Natural killer cell treated with Interleukin-12 subunit alpha and Interleukin-12 subunit beta and Interleukin-15 and Interleukin-18, amount 100 ng/mL, for 72 hours (primary cell): ENCODE data around the gene TMEM38B. TPM values are rescaled to one million over a fixed set of nuclear protein-coding genes. Genes with fewer than 3 reads are reported as not detected.
A peak's percentile ranks its signal among the peaks of the same experiment; 100 is the strongest.

ENCODE experiments used
- ATAC-seq, 2 donors: fragments of 150-1000 bp; cut with Tn5 transposase in 1 of 2; sonication (Bioruptor Pico), chemical (Tn5 transposase) in 1 of 2; 2 replicates each; pipeline ENCODE4 v1.10.0; 2021
- DNase-seq: peaks from one replicate; pipeline ENCODE4 v3.0.0; 2022; ENCODE audit warnings: low spot score
- H3K27ac Mint-ChIP-seq, 2 donors: 1 replicate in 1 of 2; 2 replicates in 1 of 2; pipeline ENCODE4 v1.8.0; 2022; ENCODE audit warnings: mixed read lengths in 2 of 2, mild to moderate bottlenecking in 1 of 2, moderate library complexity in 1 of 2
- H3K27me3 Mint-ChIP-seq, 2 donors: 1 replicate in 1 of 2; 2 replicates in 1 of 2; pipeline ENCODE4 v1.8.0; 2022; ENCODE audit warnings: mixed read lengths in 2 of 2
- H3K36me3 Mint-ChIP-seq: one replicate; pipeline ENCODE4 v1.8.0; 2022; ENCODE audit warnings: mixed read lengths
- H3K4me1 Mint-ChIP-seq, 2 donors: 1 replicate in 1 of 2; 2 replicates in 1 of 2; pipeline ENCODE4 v1.8.0; 2022; ENCODE audit warnings: low read depth in 2 of 2, mixed read lengths in 2 of 2, mild to moderate bottlenecking in 1 of 2
- H3K4me3 Mint-ChIP-seq: one replicate; pipeline ENCODE4 v1.8.0; 2022; ENCODE audit warnings: mixed read lengths
- H3K9me3 Mint-ChIP-seq: 2 replicates; pipeline ENCODE4 v1.8.0; 2022; ENCODE audit warnings: mixed read lengths
- total RNA-seq, 2 donors: library from RNA; stranded (reverse); gene quantifications; one replicate each; pipeline ENCODE4 v1.2.3, GENCODE V29; 2022

TMEM38B gene, protein sequence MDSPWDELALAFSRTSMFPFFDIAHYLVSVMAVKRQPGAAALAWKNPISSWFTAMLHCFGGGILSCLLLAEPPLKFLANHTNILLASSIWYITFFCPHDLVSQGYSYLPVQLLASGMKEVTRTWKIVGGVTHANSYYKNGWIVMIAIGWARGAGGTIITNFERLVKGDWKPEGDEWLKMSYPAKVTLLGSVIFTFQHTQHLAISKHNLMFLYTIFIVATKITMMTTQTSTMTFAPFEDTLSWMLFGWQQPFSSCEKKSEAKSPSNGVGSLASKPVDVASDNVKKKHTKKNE
- total RNA-seq: 10 to 100 TPM; 13.7 TPM

DNA sequence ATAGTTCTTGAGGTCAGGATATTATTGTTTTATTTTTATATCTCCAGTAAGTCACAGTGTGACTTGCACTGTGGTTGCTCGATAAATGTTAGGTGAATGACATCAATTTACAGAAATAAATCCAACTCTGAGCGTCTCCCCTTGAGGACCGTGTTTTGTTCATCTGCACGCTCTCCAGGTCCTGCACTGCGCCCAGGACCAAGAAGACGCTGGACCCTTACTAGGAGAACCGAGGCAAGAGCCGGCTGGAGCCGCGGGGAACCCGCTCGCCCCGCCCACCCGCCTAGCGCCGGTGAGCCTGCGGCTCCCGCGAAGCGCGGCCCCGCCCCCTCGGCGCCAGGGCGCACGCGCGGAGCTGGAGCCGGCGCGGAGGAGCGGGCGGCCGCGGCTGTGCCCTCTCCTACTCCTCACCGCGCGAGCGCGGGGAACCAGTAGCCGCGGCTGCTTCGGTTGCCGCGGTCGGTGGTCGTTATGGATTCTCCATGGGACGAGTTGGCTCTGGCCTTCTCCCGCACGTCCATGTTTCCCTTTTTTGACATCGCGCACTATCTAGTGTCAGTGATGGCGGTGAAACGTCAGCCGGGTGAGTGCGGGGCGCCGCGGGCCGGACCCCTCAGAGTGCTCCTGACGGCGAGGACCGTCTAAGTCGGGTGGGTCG lies at the start of gene TMEM38B:
Gene TMEM38B (plus strand): TSS at position 352 of the 658 bp plus-strand sequence. CDS start 120 bp downstream, at position 472.
- Mint-ChIP-seq H3K4me1 (peaks cover 16 to 19% of the 10 kb centered on the region in 2 donors), H3K27ac (peak within 1 kb of the TSS; percentile 24 to 34), H3K4me3 (peak within 1 kb of the TSS; percentile 87), H3K27me3 (peaks cover 18 to 29% of the 10 kb centered on the region in 2 donors), H3K9me3 (no peaks in the 10 kb centered on the region), H3K36me3 (no peaks in the 10 kb centered on the region)
- DNase-seq (peak; percentile 87), ATAC-seq (peak; percentile 94 to 95)

DNA sequence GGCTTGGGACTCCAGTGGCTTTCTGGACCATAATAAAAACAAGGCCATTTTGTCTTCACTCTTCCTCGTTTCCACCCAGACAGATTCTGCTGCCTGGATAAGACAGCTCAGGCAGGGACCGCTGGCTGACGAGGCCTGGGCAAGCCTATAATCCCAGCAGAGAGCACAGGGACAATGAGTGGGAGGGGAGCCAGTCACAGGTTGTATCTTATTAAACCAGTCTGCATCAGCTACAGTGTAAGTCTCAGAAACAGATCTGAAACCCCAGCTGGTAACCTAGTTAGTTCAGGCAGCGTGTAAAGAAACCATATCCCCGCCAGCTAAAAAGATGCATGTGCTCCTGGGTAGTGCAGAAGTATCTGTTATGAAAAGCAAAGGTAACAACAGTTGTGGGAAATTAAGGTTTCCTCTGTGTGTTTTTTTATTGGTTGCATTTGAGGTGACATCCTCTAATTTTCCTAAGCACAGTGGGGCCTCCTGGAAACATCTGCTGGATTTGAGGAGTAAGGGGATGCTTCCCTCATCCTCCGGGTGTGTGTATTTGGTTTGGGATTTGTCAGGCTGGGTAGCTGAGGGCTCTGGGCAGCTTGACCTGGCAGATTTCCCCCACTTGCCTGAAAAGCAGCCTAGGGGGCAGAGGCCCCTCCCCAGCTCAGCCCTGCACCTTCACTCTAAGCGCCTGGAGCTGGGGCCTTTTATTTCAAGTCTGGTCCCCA lies 47.3 kb upstream of the TMEM38B start:
- Mint-ChIP-seq H3K9me3 (no peaks in the 10 kb centered on the region), H3K27me3 (no peaks in the 10 kb centered on the region), H3K27ac (no peak overlapping the region), H3K4me1 (no peaks in the 10 kb centered on the region), H3K36me3 (no peaks in the 10 kb centered on the region), H3K4me3 (no peak overlapping the region)
- ATAC-seq (no peak), DNase-seq (no peak)

DNA sequence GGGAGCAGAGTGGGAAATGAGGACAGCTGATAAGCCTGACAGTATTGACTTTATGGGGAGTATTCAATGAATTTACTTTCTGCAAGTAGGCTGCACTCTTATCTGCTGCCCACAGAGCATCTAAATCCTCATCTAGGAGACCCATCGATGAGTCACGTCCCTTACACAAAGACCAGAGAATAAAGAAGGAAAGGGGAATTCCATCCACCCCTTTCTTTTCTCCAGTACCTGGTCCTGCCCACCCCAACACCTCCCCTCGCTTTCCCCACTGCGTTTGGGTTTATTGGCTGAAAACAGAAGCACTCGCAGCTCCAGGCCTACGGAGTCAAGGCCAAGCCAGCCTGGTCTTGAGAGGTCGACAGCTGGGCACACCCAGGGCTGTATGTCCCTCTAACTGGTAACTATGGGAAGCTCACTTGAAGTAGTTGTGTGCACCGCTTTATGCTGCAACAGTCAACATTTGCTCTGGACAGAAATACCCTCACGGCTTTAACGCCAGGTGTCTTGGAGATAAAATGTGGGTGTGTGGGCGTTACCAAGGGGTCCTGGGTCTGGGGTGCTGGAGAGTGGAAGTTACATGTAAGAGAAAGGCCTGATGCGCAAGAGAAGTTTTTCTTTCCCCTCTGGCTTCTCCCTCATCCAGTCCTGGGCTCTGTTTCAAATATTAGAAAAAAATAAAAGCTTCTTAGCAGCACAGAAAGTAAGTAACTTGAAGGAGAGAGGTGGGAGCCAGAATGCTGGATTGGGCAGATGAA lies 46.6 kb upstream of the TMEM38B start:
- H3K36me3 Mint-ChIP-seq: no peaks in the 10 kb centered on the region
- H3K4me3 Mint-ChIP-seq: no peak overlapping the region
- H3K27me3 Mint-ChIP-seq: no peaks in the 10 kb centered on the region
- H3K9me3 Mint-ChIP-seq: no peaks in the 10 kb centered on the region
- no peak overlapping the region for H3K27ac Mint-ChIP-seq
- no peaks in the 10 kb centered on the region for H3K4me1 Mint-ChIP-seq
- no peak for ATAC-seq
- no peak for DNase-seq

DNA sequence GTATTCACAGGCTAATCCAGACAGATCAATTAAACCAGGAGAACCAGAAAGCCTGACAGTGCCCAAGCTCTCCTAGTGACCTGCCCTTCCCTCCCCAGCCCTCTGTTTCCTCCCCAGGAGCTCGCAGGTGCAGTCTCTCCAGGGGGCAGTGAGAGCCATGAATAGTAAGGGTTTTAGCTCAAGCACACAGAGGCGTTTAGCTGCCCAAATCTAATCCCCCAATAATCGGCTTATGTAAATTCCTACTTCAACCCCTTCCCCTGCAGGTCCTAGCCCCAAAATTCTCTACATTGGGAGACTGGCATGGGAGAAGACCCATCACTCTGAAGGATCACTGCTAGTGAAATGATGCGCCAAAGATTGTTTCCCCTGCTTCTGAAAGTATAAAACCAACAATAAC lies 42.5 kb upstream of the TMEM38B start:
- Mint-ChIP-seq H3K9me3 (no peaks in the 10 kb centered on the region), H3K27ac (no peak overlapping the region), H3K36me3 (no peaks in the 10 kb centered on the region), H3K4me1 (peaks cover 4 to 5% of the 10 kb centered on the region in 2 donors), H3K4me3 (no peak overlapping the region), H3K27me3 (peaks cover 14 to 19% of the 10 kb centered on the region in 2 donors)
- DNase-seq: no peak
- ATAC-seq: no peak

DNA sequence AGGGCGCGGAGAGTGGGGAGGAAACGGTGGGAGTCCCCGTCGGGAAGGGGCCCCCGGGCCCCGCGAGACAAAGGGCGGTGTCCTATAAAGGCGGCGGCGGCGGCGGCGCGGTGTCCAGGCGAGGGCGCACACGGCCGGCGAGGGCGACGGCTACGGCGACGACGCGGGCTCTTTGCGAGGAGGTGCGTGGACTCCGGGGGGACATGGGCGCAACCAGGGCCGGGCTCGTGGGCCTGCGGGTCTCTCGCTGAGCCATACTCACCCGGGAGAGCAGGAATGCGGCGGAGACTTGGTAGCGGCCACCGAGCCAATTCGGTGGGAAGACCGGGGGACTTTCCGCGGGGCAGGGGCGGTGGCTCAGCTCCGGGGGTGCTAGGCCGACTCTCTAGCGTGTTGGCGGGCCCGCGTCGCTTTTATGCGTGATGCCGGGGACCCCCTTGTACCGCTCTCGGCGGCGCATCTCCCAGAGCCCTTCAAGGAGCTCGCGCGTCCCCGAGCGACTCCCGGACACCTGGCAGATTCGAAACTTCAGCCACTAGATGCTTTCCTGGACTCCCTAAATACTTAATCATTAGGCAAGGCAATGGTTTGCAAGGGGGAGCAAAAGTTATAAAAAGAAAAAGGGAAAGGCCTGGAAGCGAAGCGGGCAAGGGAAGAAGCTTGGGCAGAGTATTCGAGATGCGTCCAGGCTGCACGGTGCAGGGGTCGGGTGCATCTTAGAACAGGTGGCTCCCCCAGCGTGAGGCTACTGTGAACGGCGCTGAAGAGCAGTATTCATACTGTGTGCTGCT lies 38.0 kb upstream of the TMEM38B start:
- peak; percentile 41 to 52 for ATAC-seq
- no peaks in the 10 kb centered on the region for H3K9me3 Mint-ChIP-seq
- H3K4me3 Mint-ChIP-seq: peak overlapping the region; percentile 39
- H3K4me1 Mint-ChIP-seq: peaks cover 4 to 5% of the 10 kb centered on the region in 2 donors
- peaks cover 33 to 41% of the 10 kb centered on the region in 2 donors for H3K27me3 Mint-ChIP-seq
- no peaks in the 10 kb centered on the region for H3K36me3 Mint-ChIP-seq
- H3K27ac Mint-ChIP-seq: no peak overlapping the region
- DNase-seq: no peak

DNA sequence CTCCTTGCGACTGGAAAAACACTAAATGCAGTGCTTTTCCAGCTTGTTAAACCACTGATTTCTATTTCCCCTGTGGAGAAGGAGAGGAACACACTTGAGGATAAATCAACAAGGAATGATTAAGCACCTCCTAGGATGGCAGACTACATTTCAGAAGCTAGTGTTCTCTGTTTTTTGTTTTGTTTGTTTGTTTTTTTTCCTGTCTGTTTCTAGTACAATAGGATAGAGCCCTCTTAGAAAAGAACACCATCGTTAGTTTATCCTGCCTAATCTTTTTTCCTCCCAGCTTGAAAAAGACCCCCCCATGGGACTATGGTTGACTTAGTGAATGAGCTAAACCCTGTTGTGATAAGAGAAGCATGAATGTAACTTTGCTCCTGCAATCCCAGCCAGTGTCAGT lies 36.0 kb upstream of the TMEM38B start:
- Mint-ChIP-seq H3K4me1 (peaks cover 4 to 5% of the 10 kb centered on the region in 2 donors), H3K27me3 (peaks cover 33 to 41% of the 10 kb centered on the region in 2 donors), H3K4me3 (no peak overlapping the region), H3K36me3 (no peaks in the 10 kb centered on the region), H3K9me3 (no peaks in the 10 kb centered on the region), H3K27ac (no peak overlapping the region)
- ATAC-seq: no peak
- DNase-seq: no peak

DNA sequence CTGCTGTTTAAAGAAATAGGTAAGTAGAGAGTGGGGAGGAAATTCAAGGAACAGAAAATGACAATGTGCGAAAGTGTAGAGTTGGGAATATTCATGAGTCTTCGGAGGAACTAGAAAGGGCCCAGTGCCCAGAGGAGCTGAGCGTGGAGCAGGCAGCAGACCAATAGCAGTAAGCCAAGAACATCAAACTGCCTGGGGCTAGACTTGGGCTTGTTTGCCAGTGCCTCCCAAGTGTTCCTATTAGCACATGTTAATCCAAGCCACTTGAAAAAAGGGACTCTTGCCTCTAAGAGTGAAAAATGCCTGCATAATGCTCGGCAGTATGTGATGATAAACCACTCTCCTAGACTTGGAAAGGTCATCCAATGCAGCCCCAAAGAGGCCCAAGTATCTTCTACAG lies 33.3 kb upstream of the TMEM38B start:
- Mint-ChIP-seq H3K4me3 (no peak overlapping the region), H3K4me1 (peaks cover 4 to 5% of the 10 kb centered on the region in 2 donors), H3K27ac (no peak overlapping the region), H3K27me3 (peaks cover 24 to 26% of the 10 kb centered on the region in 2 donors), H3K9me3 (no peaks in the 10 kb centered on the region), H3K36me3 (no peaks in the 10 kb centered on the region)
- ATAC-seq (no peak), DNase-seq (no peak)

DNA sequence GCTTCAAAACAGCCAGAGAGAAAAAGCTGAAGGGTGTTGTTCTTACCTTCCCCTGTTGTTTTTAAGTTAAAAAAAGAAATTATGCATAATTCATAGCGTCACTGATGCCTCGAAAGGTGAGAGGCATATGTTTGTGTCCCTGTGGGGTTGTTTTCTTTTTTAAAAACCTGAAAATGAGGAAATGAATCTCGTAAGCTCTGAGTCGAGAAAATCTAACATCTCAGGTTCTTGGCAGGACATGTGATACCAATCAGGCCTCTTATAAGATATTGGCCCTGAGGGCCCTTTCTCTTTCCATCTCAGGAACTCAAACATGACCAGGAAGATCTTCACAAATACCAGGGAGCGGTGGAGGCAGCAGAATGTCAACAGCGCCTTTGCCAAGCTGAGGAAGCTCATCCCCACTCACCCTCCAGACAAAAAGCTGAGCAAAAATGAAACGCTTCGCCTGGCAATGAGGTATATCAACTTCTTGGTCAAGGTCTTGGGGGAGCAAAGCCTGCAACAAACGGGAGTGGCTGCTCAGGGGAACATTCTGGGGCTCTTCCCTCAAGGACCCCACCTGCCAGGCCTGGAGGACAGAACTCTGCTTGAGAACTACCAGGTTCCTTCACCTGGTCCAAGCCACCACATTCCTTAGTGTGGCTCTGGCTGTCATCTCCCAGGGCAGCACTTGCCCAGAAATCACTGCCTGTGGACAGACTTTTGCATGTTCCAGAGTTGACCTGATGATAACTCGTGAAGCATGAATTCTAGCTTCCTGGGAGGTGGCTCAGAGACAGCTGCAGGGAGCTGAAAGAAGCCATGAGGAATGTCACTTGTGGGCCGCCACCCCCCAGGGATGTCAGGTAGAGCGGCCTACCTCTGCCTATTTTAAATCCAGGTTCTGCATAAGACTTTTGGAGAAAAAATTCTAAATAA lies 31.9 kb upstream of the TMEM38B start, which contains the start of gene TAL2:
Gene TAL2 (plus strand): TSS at position 274 of the 921 bp plus-strand sequence. CDS start 40 bp downstream, at position 314.
- no peak within 1 kb of the TSS for H3K4me3 Mint-ChIP-seq
- ATAC-seq (no peak), DNase-seq (no peak)
- peaks cover 20 to 23% of the 10 kb centered on the region in 2 donors for H3K27me3 Mint-ChIP-seq
- H3K4me1 Mint-ChIP-seq: no peaks in the 10 kb centered on the region
- no peak within 1 kb of the TSS for H3K27ac Mint-ChIP-seq
- no peaks in the 10 kb centered on the region for H3K36me3 Mint-ChIP-seq
- H3K9me3 Mint-ChIP-seq: no peaks in the 10 kb centered on the region

DNA sequence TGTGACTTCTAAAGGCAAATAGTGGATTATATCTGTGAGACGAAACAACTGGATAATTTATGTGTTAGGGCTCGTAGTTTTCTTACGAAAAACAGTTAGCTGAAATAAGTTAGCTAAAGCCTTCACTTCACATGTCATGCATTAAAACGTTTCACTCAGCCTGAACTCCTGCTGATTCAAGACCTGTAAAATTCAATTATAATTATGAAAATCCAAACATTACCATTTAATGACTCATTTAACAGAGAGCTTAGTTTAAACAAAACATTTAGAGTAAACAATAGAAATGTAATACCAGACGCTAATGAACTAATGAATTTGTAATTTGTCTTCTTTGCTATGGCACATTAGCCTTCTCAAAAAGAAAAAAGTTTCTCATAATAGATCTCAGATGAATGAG lies 30.4 kb upstream of the TMEM38B start:
- no peaks in the 10 kb centered on the region for H3K9me3 Mint-ChIP-seq
- no peak overlapping the region for H3K27ac Mint-ChIP-seq
- ATAC-seq (no peak), DNase-seq (no peak)
- peaks cover 15 to 19% of the 10 kb centered on the region in 2 donors for H3K27me3 Mint-ChIP-seq
- no peaks in the 10 kb centered on the region for H3K36me3 Mint-ChIP-seq
- no peaks in the 10 kb centered on the region for H3K4me1 Mint-ChIP-seq
- H3K4me3 Mint-ChIP-seq: no peak overlapping the region

DNA sequence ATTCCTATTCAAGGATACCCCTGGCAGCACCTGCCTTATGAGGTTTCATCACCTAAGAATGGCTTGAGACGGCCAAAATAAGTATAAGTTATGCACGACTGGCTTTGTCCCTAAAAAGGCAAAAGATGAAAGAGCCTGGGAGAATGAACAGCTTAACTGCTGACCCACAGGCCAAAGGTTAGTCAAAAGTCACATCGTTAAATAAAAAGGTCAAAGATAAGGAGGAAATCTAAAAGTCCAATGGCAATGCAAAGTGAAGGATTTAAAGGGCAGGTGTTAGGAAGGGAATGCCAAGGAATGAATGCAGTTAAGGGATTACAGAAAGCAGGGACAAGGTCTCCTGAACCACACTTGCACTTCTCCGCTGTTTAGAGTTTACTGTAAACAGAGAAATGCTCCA lies 26.5 kb upstream of the TMEM38B start:
- no peak overlapping the region for H3K27ac Mint-ChIP-seq
- peaks cover 18 to 30% of the 10 kb centered on the region in 2 donors for H3K27me3 Mint-ChIP-seq
- no peaks in the 10 kb centered on the region for H3K36me3 Mint-ChIP-seq
- H3K4me3 Mint-ChIP-seq: no peak overlapping the region
- no peak for DNase-seq
- no peaks in the 10 kb centered on the region for H3K4me1 Mint-ChIP-seq
- no peak for ATAC-seq
- H3K9me3 Mint-ChIP-seq: no peaks in the 10 kb centered on the region

DNA sequence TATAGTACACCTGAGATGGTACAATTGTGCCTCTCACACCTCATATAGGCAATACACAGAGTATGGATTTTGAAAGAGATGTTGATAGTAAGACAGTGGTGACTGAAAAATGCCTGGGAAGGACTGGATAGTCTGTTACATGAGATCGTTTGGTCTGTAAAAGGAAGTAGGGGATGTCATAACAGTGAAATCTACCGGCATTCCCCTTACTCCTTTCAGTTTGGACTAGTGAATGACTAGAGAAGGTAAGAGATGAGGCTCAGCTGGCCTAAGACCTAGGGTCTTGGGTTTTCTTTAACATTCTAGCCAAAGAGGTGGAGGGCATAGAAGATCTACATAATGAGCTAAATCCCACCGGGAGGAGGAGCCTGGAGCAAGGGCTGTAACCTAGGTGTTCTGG lies 24.0 kb upstream of the TMEM38B start:
- no peaks in the 10 kb centered on the region for H3K9me3 Mint-ChIP-seq
- no peaks in the 10 kb centered on the region for H3K4me1 Mint-ChIP-seq
- no peak overlapping the region for H3K27ac Mint-ChIP-seq
- no peak for ATAC-seq
- H3K4me3 Mint-ChIP-seq: no peak overlapping the region
- H3K27me3 Mint-ChIP-seq: peaks cover 20 to 38% of the 10 kb centered on the region in 2 donors
- no peaks in the 10 kb centered on the region for H3K36me3 Mint-ChIP-seq
- no peak for DNase-seq

DNA sequence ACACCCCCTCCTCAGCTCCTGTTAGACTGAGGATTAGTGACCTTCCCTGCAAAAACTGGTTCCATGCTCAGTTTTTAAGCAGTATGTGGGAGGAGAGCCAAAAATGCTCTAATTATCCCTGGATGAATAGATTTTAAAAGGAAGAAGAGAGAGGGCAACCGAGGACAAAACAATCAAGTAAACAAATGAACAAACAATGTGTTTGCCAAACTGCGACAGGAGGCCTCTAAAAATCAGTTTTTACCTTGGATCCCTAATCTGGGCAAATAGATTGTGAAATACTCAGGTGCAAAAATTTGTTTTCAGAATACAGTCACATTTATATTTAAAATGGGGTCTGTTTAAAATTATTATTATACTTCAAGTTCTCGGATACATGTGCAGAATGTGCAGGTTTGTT lies 23.6 kb upstream of the TMEM38B start:
- Mint-ChIP-seq H3K4me3 (no peak overlapping the region), H3K27ac (no peak overlapping the region), H3K4me1 (no peaks in the 10 kb centered on the region), H3K9me3 (no peaks in the 10 kb centered on the region), H3K36me3 (no peaks in the 10 kb centered on the region), H3K27me3 (peaks cover 20 to 38% of the 10 kb centered on the region in 2 donors)
- ATAC-seq: no peak
- no peak for DNase-seq
